SK-N-SH (cell line): ENCODE results near the gene DAB2IP. TPM values are rescaled to one million over a fixed set of nuclear protein-coding genes. Genes with fewer than 3 reads are reported as not detected.

Experiments
- CTCF ChIA-PET: fragments of 300-600, 350-600 bp; formaldehyde crosslinking; extraction: SDS; loops from one replicate; lab custom pipeline; 2021; lab: Yijun Ruan, JAX
- POLR2A ChIA-PET: fragments of 350-600 bp; sonication (Branson Sonifier 250); formaldehyde crosslinking; extraction: SDS; loops from one replicate; lab custom pipeline; 2020; ENCODE audit warnings: antibody characterized with exemption, inconsistent platforms; lab: Yijun Ruan, JAX
- DNase-seq: peaks from one replicate; pipeline ENCODE4 v3.0.0; 2012
- H2AFZ ChIP-seq: fragments of 200-600 bp; sonication (generic); 2 replicates; pipeline ENCODE4 v1.8.1; 2016; ENCODE audit warnings: antibody characterized with exemption, mild to moderate bottlenecking, low read depth
- H3F3A ChIP-seq: fragments of 200-600 bp; sonication (generic); replicated peaks from 2 replicates; pipeline ENCODE3; 2016; ENCODE audit warnings: antibody characterized with exemption, mild to moderate bottlenecking; ENCODE audit not compliant: insufficient read depth
- H3K27ac ChIP-seq, 2 experiments: fragments of 200-500 bp in 1 of 2; fragments of 200-600 bp in 1 of 2; sonication (Bioruptor generic) in 1 of 2; sonication (generic), shearing (Covaris generic) in 1 of 2; 2 replicates each; pipeline versions ENCODE4 v1.5.1 to v1.6.1; 2014 to 2016; ENCODE audit warnings: low read depth in 2 of 2, inconsistent platforms in 1 of 2, low read length in 1 of 2, mild to moderate bottlenecking in 1 of 2, mixed read lengths in 1 of 2
- H3K27me3 ChIP-seq: fragments of 200-600 bp; sonication (generic), shearing (Covaris generic); 2 replicates; pipeline ENCODE4 v1.6.1; 2016; ENCODE audit warnings: mixed run types; ENCODE audit not compliant: insufficient read depth
- H3K36me3 ChIP-seq, 2 experiments: fragments of 200-500 bp in 1 of 2; fragments of 200-600 bp in 1 of 2; sonication (Bioruptor generic) in 1 of 2; sonication (generic) in 1 of 2; replicated peaks in 1 of 2; 2 replicates each; pipeline versions ENCODE3 to v1.5.1; 2014 to 2016; ENCODE audit warnings: low read length in 1 of 2, mild to moderate bottlenecking in 1 of 2; ENCODE audit not compliant: insufficient read depth in 2 of 2, control insufficient read depth in 1 of 2
- H3K4me1 ChIP-seq, 2 experiments: fragments of 200-500 bp in 1 of 2; fragments of 200-600 bp in 1 of 2; sonication (Bioruptor generic) in 1 of 2; sonication (generic), shearing (Covaris generic) in 1 of 2; 2 replicates each; pipeline versions ENCODE4 v1.5.1 to v1.6.1; 2014 to 2016; ENCODE audit warnings: low read depth in 1 of 2, low read length in 1 of 2, mixed run types in 1 of 2; ENCODE audit not compliant: insufficient read depth in 2 of 2, control insufficient read depth in 1 of 2
- H3K4me2 ChIP-seq: fragments of 200-600 bp; sonication (generic), shearing (Covaris generic); 2 replicates; pipeline ENCODE4 v1.6.1; 2017; ENCODE audit warnings: mixed run types
- H3K4me3 ChIP-seq, 2 experiments: fragments of 200-500 bp in 1 of 2; fragments of 200-600 bp in 1 of 2; sonication (Bioruptor generic) in 1 of 2; sonication (generic), shearing (Covaris generic) in 1 of 2; 2 replicates each; pipeline versions ENCODE4 v1.5.1 to v1.8.1; 2014 to 2016; ENCODE audit warnings: low read depth in 2 of 2, inconsistent platforms in 1 of 2, low read length in 1 of 2, mild to moderate bottlenecking in 1 of 2, mixed read lengths in 1 of 2, moderate library complexity in 1 of 2
- H3K79me2 ChIP-seq: fragments of 200-600 bp; sonication (generic); 2 replicates; pipeline ENCODE4 v1.8.1; 2017; ENCODE audit warnings: mild to moderate bottlenecking; ENCODE audit not compliant: insufficient read depth
- H3K9ac ChIP-seq: fragments of 200-600 bp; sonication (generic); 2 replicates; pipeline ENCODE4 v1.6.1; 2017; ENCODE audit warnings: mixed run types
- H3K9me2 ChIP-seq: fragments of 200-600 bp; sonication (generic); 2 replicates; pipeline ENCODE4 v1.6.1; 2017; ENCODE audit warnings: mixed run types
- H3K9me3 ChIP-seq: fragments of 200-600 bp; sonication (generic); 2 replicates; pipeline ENCODE4 v1.6.1; 2017; ENCODE audit warnings: mixed run types, mild to moderate bottlenecking, moderate library complexity
- H4K20me1 ChIP-seq: fragments of 200-600 bp; sonication (generic); 2 replicates; pipeline ENCODE4 v1.6.1; 2017; ENCODE audit warnings: mild to moderate bottlenecking, mixed run types; ENCODE audit not compliant: insufficient read depth
- ELF1 ChIP-seq: IDR thresholded peaks from 2 replicates; pipeline ENCODE4 v1.4.0; 2012
- FOSL2 ChIP-seq: IDR thresholded peaks from 2 replicates; pipeline ENCODE4 v1.4.0; 2012; ENCODE audit warnings: low read depth, mild to moderate bottlenecking, moderate library complexity, borderline replicate concordance
- FOXJ3 ChIP-seq: sonication (generic); formaldehyde crosslinking; IDR thresholded peaks from 2 replicates; pipeline ENCODE4 v1.5.1; 2020; ENCODE audit warnings: mild to moderate bottlenecking, missing genetic modification reagents
- JUND ChIP-seq: IDR thresholded peaks from 2 replicates; pipeline ENCODE4 v1.4.0; 2012
- MEF2A ChIP-seq: IDR thresholded peaks from 2 replicates; pipeline ENCODE4 v1.4.0; 2012; ENCODE audit warnings: low read depth, borderline replicate concordance
- NRF1 ChIP-seq: IDR thresholded peaks from 2 replicates; pipeline ENCODE4 v1.6.1; 2012; ENCODE audit warnings: low read depth, mild to moderate bottlenecking, low read length
- POLR2AphosphoS5 ChIP-seq: IDR thresholded peaks from 2 replicates; pipeline ENCODE4 v1.6.1; 2012; ENCODE audit warnings: low read depth, low read length
- RCOR1 ChIP-seq: fragments of 150-350 bp; IDR thresholded peaks from 2 replicates; pipeline ENCODE4 v1.6.1; 2017; ENCODE audit warnings: antibody characterized with exemption, low read length
- RFX5 ChIP-seq: IDR thresholded peaks from 2 replicates; pipeline ENCODE4 v1.6.1; 2012; ENCODE audit warnings: mild to moderate bottlenecking, improper control_type of control experiment, low read length
- RXRA ChIP-seq: IDR thresholded peaks from 2 replicates; pipeline ENCODE4 v1.4.0; 2012; ENCODE audit warnings: low read depth, mild to moderate bottlenecking, borderline replicate concordance
- SIN3A ChIP-seq: IDR thresholded peaks from 2 replicates; pipeline ENCODE4 v1.6.1; 2012; ENCODE audit warnings: low read depth, mild to moderate bottlenecking, low read length, moderate library complexity, borderline replicate concordance
- TCF12 ChIP-seq: IDR thresholded peaks from 2 replicates; pipeline ENCODE4 v1.4.0; 2012
- YY1 ChIP-seq: IDR thresholded peaks from 2 replicates; pipeline ENCODE4 v1.4.0; 2012; ENCODE audit warnings: low read depth, mild to moderate bottlenecking
- WGBS: methylation state at CpG from one replicate; pipeline ENCODE4 v1.1.6; 2017; ENCODE audit warnings: low lambda C conversion rate; 5-methylcytosine and 5-hydroxymethylcytosine counted together
- polyA plus RNA-seq, 3 experiments: library from polyadenylated mRNA; depleted of rRNA; stranded (reverse); fragments of >200 nt; gene quantifications; 2 replicates each; pipeline ENCODE4 v1.2.3, GENCODE V29; 2012

DAB2IP gene
- polyA plus RNA-seq, 1 of the 3 experiments (the other 2 are of a cell fraction), result 21.4 TPM

- no peak for DNase-seq
- no peaks in the 10 kb centered on the region for H3K9me3 ChIP-seq
- no peak overlapping the region for H2AFZ ChIP-seq
- no peaks in the 10 kb centered on the region for H3K27me3 ChIP-seq
- TF ChIP-seq JUND, result no peak
- no peak for TF ChIP-seq FOXJ3 (CRISPR knock-in tag)
- TF ChIP-seq, all 33 proteins: peak for 0
- Histone ChIP-seq H3K79me2 (no peaks in the 10 kb centered on the region), H3F3A (no peaks in the 10 kb centered on the region), H3K4me3 (no peak overlapping the region), H3K27ac (no peak overlapping the region), H3K4me1 (peaks cover 10 to 48% of the 10 kb centered on the region in 2 experiments), H3K9ac (no peak overlapping the region), H3K9me2 (no peaks in the 10 kb centered on the region), H4K20me1 (peaks cover 14% of the 10 kb centered on the region; the same call in 1 of the 2 replicates), H3K4me2 (no peak overlapping the region), H3K36me3 (no peaks in the 10 kb centered on the region)
- CTCF ChIA-PET, result interaction anchor here (1.0 to 2.8 kb wide), 8 partner anchors 19 to 109 kb away, joined by 3 to 9 read pairs (median 6); no protein-coding TSS in a partner anchor
- POLR2A ChIA-PET, result no interaction called here
- 93% methylated on average over 2 of the region's 3 CpGs for WGBS
Observed at GRCh38 chr9:121654499-121655140, 3.2 kb downstream of the DAB2IP start.

- Histone ChIP-seq H3K9ac (no peak overlapping the region), H3K27me3 (no peaks in the 10 kb centered on the region), H3F3A (no peaks in the 10 kb centered on the region), H3K79me2 (no peaks in the 10 kb centered on the region), H3K27ac (no peak overlapping the region), H3K36me3 (no peaks in the 10 kb centered on the region), H3K9me3 (no peaks in the 10 kb centered on the region), H3K4me3 (no peak overlapping the region), H3K4me2 (no peak overlapping the region), H3K4me1 (peaks cover 3 to 41% of the 10 kb centered on the region in 2 experiments)
- ChIA-PET CTCF (interaction anchor here (0.8 to 2.2 kb wide), 6 partner anchors 15 to 109 kb away, joined by 3 to 9 read pairs (median 4); no protein-coding TSS in a partner anchor), POLR2A (no interaction called here)
- WGBS, result 100% methylated on average over 2 of the region's 3 CpGs
- TF ChIP-seq NRF1 (no peak), ELF1 (no peak), MEF2A (no peak), POLR2AphosphoS5 (no peak), TCF12 (no peak), RCOR1 (no peak), YY1 (no peak), FOSL2 (no peak), RXRA (no peak)
- TF ChIP-seq, all 33 proteins: peak for 0
- DNase-seq, result no peak
- Histone ChIP-seq H2AFZ (no peak overlapping the region), H3K9me2 (no peaks in the 10 kb centered on the region), H4K20me1 (peaks cover 14% of the 10 kb centered on the region; the same call in 1 of the 2 replicates)
Observed at GRCh38 chr9:121655231-121655755, 3.9 kb downstream of the DAB2IP start.

GRCh38 chr9:121656941-121657470, 5.6 kb downstream of the DAB2IP start:
- TF ChIP-seq RFX5 (no peak), FOXJ3 (CRISPR knock-in tag) (no peak), FOSL2 (no peak), SIN3A (no peak)
- Histone ChIP-seq H3K27me3 (no peaks in the 10 kb centered on the region), H3K4me2 (no peak overlapping the region), H3K79me2 (no peaks in the 10 kb centered on the region), H3K9me2 (no peaks in the 10 kb centered on the region), H3K9me3 (no peaks in the 10 kb centered on the region), H3K4me3 (no peak overlapping the region), H4K20me1 (peaks cover 14% of the 10 kb centered on the region; the same call in 1 of the 2 replicates), H3K4me1 (peaks cover 0 to 31% of the 10 kb centered on the region in 2 experiments; a peak in 2 of 4 replicates), H3K9ac (no peak overlapping the region), H2AFZ (no peak overlapping the region), H3F3A (no peaks in the 10 kb centered on the region), H3K36me3 (no peaks in the 10 kb centered on the region), H3K27ac (no peak overlapping the region)
- no peak for DNase-seq
- whole genome bisulfite sequencing, result 92% methylated on average over 2 of the region's 5 CpGs
- CTCF ChIA-PET, result interaction anchor here (1.1 to 2.2 kb wide), 5 partner anchors 12 to 106 kb away, joined by 3 to 10 read pairs (median 5); no protein-coding TSS in a partner anchor
- POLR2A ChIA-PET, result interaction anchor here (0.5 kb wide), 1 partner anchor 400 kb away, joined by 3 read pairs; no protein-coding TSS in a partner anchor
